ENCODE measurements around the gene ZNF317.

GRCh38 chr19:9151367-9151766 lies 11.2 kb downstream of the ZNF317 start:
- TF ChIP-seq ZSCAN5A (CRISPR knock-in tag; IDR thresholded peaks at IDR 0.05; ENCODE audit: borderline replicate concordance) (no peak), SIN3A (IDR thresholded peaks at IDR 0.05; ENCODE audit: borderline replicate concordance, low read depth, low read length) (no peak), CBX2 (IDR thresholded peaks at IDR 0.05; ENCODE audit: low read depth, low read length) (no peak), CBX2 (CRISPR knock-in tag; IDR thresholded peaks at IDR 0.05; ENCODE audit: low read depth) (no peak), ZNF639 (CRISPR knock-in tag; conservative IDR thresholded peaks at IDR 0.05) (no peak), ZNF501 (CRISPR knock-in tag; IDR thresholded peaks at IDR 0.05) (no peak), ZFP36L2 (CRISPR knock-in tag; IDR thresholded peaks at IDR 0.05) (no peak), PATZ1 (CRISPR knock-in tag; IDR thresholded peaks at IDR 0.05) (no peak), HIC2 (CRISPR knock-in tag; IDR thresholded peaks at IDR 0.05; ENCODE audit: low read depth) (no peak), SKI (IDR thresholded peaks at IDR 0.05; ENCODE audit: partially characterized antibody) (no peak), POLR2AphosphoS5 (IDR thresholded peaks at IDR 0.05; ENCODE audit: low read depth, low read length) (no peak), NCOA1 (CRISPR knock-in tag; IDR thresholded peaks at IDR 0.05) (no peak), CTCF (CRISPR knock-in tag; IDR thresholded peaks at IDR 0.05) (no peak), EZH2 (conservative IDR thresholded peaks at IDR 0.05; ENCODE audit: low read depth, low read length) (no peak), EP300 (IDR thresholded peaks at IDR 0.05; ENCODE audit: low read depth in 2 of 2, low read length in 2 of 2) (no peak), EP300 (CRISPR knock-in tag; IDR thresholded peaks at IDR 0.05; ENCODE audit: borderline replicate concordance) (no peak)

Measured in HepG2 (cell line).